GM23338 (cell line): ENCODE data around the gene BPIFB2. TPM values are rescaled to one million over a fixed set of nuclear protein-coding genes. Genes with fewer than 3 reads are reported as not detected.

Experiments used
- ATAC-seq: fragments of 200-7000 bp; cut with Tn5 transposase; 3 replicates; pipeline ENCODE4 v1.9.1; 2020
- DNase-seq: peaks from one replicate; pipeline ENCODE4 v3.0.0-alpha.2; 2015; ENCODE audit warnings: low spot score
- H2AFZ ChIP-seq: fragments of 200-600 bp; sonication (generic); 2 replicates; pipeline ENCODE4 v1.8.0; 2016; ENCODE audit warnings: antibody characterized with exemption, mild to moderate bottlenecking, moderate library complexity
- H3F3A ChIP-seq: fragments of 200-600 bp; sonication (generic); replicated peaks from 2 replicates; pipeline ENCODE4 v1.8.0; 2017; ENCODE audit warnings: antibody characterized with exemption, mixed run types, low read depth
- H3K27ac ChIP-seq: fragments of 200-600 bp; sonication (generic); 2 replicates; pipeline ENCODE4 v1.6.1; 2016; ENCODE audit warnings: low read depth
- H3K27me3 ChIP-seq: fragments of 200-600 bp; sonication (generic); 2 replicates; pipeline ENCODE4 v1.8.0; 2016; ENCODE audit warnings: mild to moderate bottlenecking, mixed run types, moderate library complexity; ENCODE audit not compliant: insufficient read depth
- H3K36me3 ChIP-seq: fragments of 200-600 bp; sonication (generic); 2 replicates; pipeline ENCODE4 v1.8.0; 2016; ENCODE audit warnings: mild to moderate bottlenecking; ENCODE audit not compliant: insufficient read depth
- H3K4me1 ChIP-seq: fragments of 200-600 bp; sonication (generic); 2 replicates; pipeline ENCODE4 v1.8.0; 2016; ENCODE audit warnings: mild to moderate bottlenecking, moderate library complexity; ENCODE audit not compliant: insufficient read depth
- H3K4me2 ChIP-seq: fragments of 200-600 bp; sonication (generic); 2 replicates; pipeline ENCODE4 v1.7.1; 2017; ENCODE audit warnings: mixed run types
- H3K4me3 ChIP-seq: fragments of 200-600 bp; sonication (generic); 2 replicates; pipeline ENCODE4 v1.6.1; 2016; ENCODE audit warnings: mixed run types
- H3K79me2 ChIP-seq: fragments of 200-600 bp; sonication (generic); replicated peaks from 2 replicates; pipeline ENCODE4 v1.8.0; 2017; ENCODE audit warnings: mild to moderate bottlenecking; ENCODE audit not compliant: insufficient read depth
- H3K9me2 ChIP-seq: fragments of 200-600 bp; sonication (generic); 2 replicates; pipeline ENCODE4 v1.8.0; 2017; ENCODE audit not compliant: insufficient read depth
- H4K20me1 ChIP-seq: fragments of 200-600 bp; sonication (generic); replicated peaks from 2 replicates; pipeline ENCODE4 v1.8.0; 2017; ENCODE audit warnings: mild to moderate bottlenecking; ENCODE audit not compliant: insufficient read depth
- H3K27ac Mint-ChIP-seq: 2 replicates; pipeline ENCODE4 v1.8.0; 2020; ENCODE audit warnings: inconsistent platforms, mild to moderate bottlenecking, moderate library complexity, mixed read lengths
- H3K27me3 Mint-ChIP-seq: 3 replicates; pipeline ENCODE4 v1.8.0; 2022; ENCODE audit warnings: low read depth, mild to moderate bottlenecking, moderate library complexity, mixed read lengths, inconsistent platforms; ENCODE audit not compliant: insufficient read depth, poor library complexity
- H3K36me3 Mint-ChIP-seq: 3 replicates; pipeline ENCODE4 v1.8.0; 2021; ENCODE audit warnings: low read depth, mild to moderate bottlenecking, inconsistent platforms, moderate library complexity, mixed read lengths
- H3K4me1 Mint-ChIP-seq: 3 replicates; pipeline ENCODE4 v1.8.0; 2020; ENCODE audit warnings: mild to moderate bottlenecking, inconsistent platforms, mixed read lengths
- H3K4me3 Mint-ChIP-seq: 3 replicates; pipeline ENCODE4 v1.8.0; 2021; ENCODE audit warnings: moderate library complexity, mild to moderate bottlenecking, inconsistent platforms, mixed read lengths
- H3K9me3 Mint-ChIP-seq: 3 replicates; pipeline ENCODE4 v1.8.0; 2020; ENCODE audit warnings: moderate library complexity, mild to moderate bottlenecking, inconsistent platforms, mixed read lengths
- CREB1 ChIP-seq: fragments of 250-450 bp; sonication (Bioruptor Pico); IDR thresholded peaks from 2 replicates; pipeline ENCODE4 v1.5.0; 2020; ENCODE audit warnings: low read depth, mild to moderate bottlenecking, moderate library complexity
- EZH2 ChIP-seq: fragments of 200-600 bp; sonication (generic); IDR thresholded peaks from one replicate; pipeline ENCODE4 v1.8.0; 2017; ENCODE audit warnings: antibody characterized with exemption, mild to moderate bottlenecking, low read depth; ENCODE audit not compliant: unreplicated experiment
- EZH2phosphoT487 ChIP-seq: fragments of 200-600 bp; sonication (generic); IDR thresholded peaks from one replicate; pipeline ENCODE4 v1.8.1; 2018; ENCODE audit warnings: antibody characterized with exemption; ENCODE audit not compliant: unreplicated experiment
- JUNB ChIP-seq: IDR thresholded peaks from one replicate; pipeline ENCODE4 v1.6.1; 2016; ENCODE audit warnings: antibody characterized with exemption; ENCODE audit not compliant: unreplicated experiment
- NANOG ChIP-seq: IDR thresholded peaks from 2 replicates; pipeline ENCODE4 v1.6.1; 2016; ENCODE audit warnings: antibody characterized with exemption, borderline replicate concordance
- POLR2AphosphoS5 ChIP-seq: IDR thresholded peaks from 2 replicates; pipeline ENCODE4 v1.6.1; 2016; ENCODE audit warnings: antibody characterized with exemption, low read depth
- STAT1 ChIP-seq: IDR thresholded peaks from one replicate; pipeline ENCODE4 v1.6.1; 2016; ENCODE audit warnings: antibody characterized with exemption; ENCODE audit not compliant: unreplicated experiment
- ZNF114 ChIP-seq: fragments of 250-450 bp; sonication (Bioruptor Pico); IDR thresholded peaks from 2 replicates; pipeline ENCODE4 v1.5.0; 2020; ENCODE audit warnings: mild to moderate bottlenecking, moderate library complexity
- ZNF331 ChIP-seq: fragments of 250-450 bp; sonication (Bioruptor Pico); IDR thresholded peaks from 2 replicates; pipeline ENCODE4 v1.5.0; 2020; ENCODE audit warnings: low read depth, mild to moderate bottlenecking, moderate library complexity
- polyA plus RNA-seq: library from polyadenylated mRNA; unstranded; fragments of >200 nt; fragmentation: Nextera tagmentation; extraction: Ambion mirVana; gene quantifications from 2 replicates; pipeline ENCODE4 v1.2.1, GENCODE V29; 2016
- total RNA-seq: library from RNA; depleted of rRNA; stranded (reverse); fragments of >200 nt; shearing (Covaris generic); gene quantifications from 2 replicates; pipeline ENCODE4 v1.2.3, GENCODE V29; 2014
- TF ChIP-seq, protein P1 (sequence below), 2 experiments: fragments of 200-600 bp in 1 of 2; sonication (generic) in 1 of 2; conservative IDR thresholded peaks; 2 replicates each; pipeline versions ENCODE4 v1.5.1 to v1.6.1; 2016 to 2017; ENCODE audit warnings: antibody characterized with exemption in 2 of 2, low read depth in 2 of 2, mild to moderate bottlenecking in 2 of 2, moderate library complexity in 1 of 2
- TF ChIP-seq, protein P2 (sequence below): IDR thresholded peaks from one replicate; pipeline ENCODE4 v1.6.1; 2018; ENCODE audit warnings: antibody characterized with exemption; ENCODE audit not compliant: unreplicated experiment
- TF ChIP-seq, protein P3 (sequence below): fragments of 250-450 bp; sonication (Bioruptor Pico); IDR thresholded peaks from 2 replicates; pipeline ENCODE4 v1.5.0; 2020; ENCODE audit warnings: mild to moderate bottlenecking, moderate library complexity
- TF ChIP-seq, protein P4 (sequence below): IDR thresholded peaks from 2 replicates; pipeline ENCODE4 v1.6.1; 2016; ENCODE audit warnings: antibody characterized with exemption

The BPIFB2 gene
- total and polyA plus RNA-seq, 2 experiments from 2014 or later: not detected

DNA sequence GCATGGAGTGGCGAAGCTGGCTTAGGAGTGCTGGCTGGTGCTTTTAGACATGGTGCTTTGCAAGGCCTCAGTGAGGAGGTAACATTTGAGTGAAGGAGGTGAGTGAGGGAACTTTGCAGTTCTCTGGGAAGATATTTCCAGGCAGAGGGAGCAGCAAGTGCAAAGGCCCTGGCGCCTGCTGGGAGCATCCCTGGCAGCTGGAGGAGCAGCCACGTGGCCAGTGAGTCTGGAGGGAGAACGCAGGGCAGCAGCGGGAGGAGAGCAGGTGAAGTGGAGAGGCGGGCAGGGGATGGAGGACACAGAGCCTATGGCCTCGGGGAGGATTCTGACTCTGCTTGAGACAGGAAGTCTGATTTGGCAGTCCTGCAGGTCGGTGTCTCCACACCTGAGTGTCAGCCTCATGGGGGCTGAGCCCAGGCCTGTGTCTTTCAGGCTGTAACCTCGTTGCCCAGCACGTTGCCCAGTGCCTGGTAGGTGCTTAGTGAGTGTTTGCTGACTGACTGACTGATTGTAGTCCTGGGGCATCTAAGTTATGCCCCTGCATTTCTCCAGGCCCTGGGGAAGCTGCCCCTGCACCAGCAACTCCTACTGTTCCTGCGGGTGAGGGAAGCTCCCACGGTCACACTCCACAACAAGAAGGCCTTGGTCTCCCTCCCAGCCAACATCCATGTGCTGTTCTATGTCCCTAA lies 60.9 kb downstream of the BPIFB2 start:
- no peaks in the 10 kb centered on the region for H3K4me1 Mint-ChIP-seq
- no peak overlapping the region for H3K27ac ChIP-seq
- ATAC-seq (no peak), DNase-seq (no peak)
- no peaks in the 10 kb centered on the region for H3K9me2 ChIP-seq
- H3F3A ChIP-seq: no peaks in the 10 kb centered on the region
- no peaks in the 10 kb centered on the region for H4K20me1 ChIP-seq
- H3K9me3 Mint-ChIP-seq: no peaks in the 10 kb centered on the region
- H3K4me3 ChIP-seq: no peak overlapping the region
- no peaks in the 10 kb centered on the region for H3K79me2 ChIP-seq
- no peak overlapping the region for H3K4me2 ChIP-seq
- H3K4me3 Mint-ChIP-seq: no peak overlapping the region
- peaks cover 8% of the 10 kb centered on the region for H3K27me3 Mint-ChIP-seq
- H3K36me3 Mint-ChIP-seq: no peaks in the 10 kb centered on the region; the same call in 2 of the 3 replicates
- no peaks in the 10 kb centered on the region for H3K4me1 ChIP-seq
- no peak for TF ChIP-seq JUNB
- no peak for TF ChIP-seq EZH2phosphoT487
- TF ChIP-seq STAT1: no peak
- no peak for TF ChIP-seq CREB1 (CRISPR knock-in tag)
- TF ChIP-seq, protein P1, sequence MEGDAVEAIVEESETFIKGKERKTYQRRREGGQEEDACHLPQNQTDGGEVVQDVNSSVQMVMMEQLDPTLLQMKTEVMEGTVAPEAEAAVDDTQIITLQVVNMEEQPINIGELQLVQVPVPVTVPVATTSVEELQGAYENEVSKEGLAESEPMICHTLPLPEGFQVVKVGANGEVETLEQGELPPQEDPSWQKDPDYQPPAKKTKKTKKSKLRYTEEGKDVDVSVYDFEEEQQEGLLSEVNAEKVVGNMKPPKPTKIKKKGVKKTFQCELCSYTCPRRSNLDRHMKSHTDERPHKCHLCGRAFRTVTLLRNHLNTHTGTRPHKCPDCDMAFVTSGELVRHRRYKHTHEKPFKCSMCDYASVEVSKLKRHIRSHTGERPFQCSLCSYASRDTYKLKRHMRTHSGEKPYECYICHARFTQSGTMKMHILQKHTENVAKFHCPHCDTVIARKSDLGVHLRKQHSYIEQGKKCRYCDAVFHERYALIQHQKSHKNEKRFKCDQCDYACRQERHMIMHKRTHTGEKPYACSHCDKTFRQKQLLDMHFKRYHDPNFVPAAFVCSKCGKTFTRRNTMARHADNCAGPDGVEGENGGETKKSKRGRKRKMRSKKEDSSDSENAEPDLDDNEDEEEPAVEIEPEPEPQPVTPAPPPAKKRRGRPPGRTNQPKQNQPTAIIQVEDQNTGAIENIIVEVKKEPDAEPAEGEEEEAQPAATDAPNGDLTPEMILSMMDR (conservative IDR thresholded peaks at IDR 0.05; ENCODE audit: low read depth in 2 of 2): no peak
- TF ChIP-seq ZNF331: no peak
- TF ChIP-seq, protein P2, sequence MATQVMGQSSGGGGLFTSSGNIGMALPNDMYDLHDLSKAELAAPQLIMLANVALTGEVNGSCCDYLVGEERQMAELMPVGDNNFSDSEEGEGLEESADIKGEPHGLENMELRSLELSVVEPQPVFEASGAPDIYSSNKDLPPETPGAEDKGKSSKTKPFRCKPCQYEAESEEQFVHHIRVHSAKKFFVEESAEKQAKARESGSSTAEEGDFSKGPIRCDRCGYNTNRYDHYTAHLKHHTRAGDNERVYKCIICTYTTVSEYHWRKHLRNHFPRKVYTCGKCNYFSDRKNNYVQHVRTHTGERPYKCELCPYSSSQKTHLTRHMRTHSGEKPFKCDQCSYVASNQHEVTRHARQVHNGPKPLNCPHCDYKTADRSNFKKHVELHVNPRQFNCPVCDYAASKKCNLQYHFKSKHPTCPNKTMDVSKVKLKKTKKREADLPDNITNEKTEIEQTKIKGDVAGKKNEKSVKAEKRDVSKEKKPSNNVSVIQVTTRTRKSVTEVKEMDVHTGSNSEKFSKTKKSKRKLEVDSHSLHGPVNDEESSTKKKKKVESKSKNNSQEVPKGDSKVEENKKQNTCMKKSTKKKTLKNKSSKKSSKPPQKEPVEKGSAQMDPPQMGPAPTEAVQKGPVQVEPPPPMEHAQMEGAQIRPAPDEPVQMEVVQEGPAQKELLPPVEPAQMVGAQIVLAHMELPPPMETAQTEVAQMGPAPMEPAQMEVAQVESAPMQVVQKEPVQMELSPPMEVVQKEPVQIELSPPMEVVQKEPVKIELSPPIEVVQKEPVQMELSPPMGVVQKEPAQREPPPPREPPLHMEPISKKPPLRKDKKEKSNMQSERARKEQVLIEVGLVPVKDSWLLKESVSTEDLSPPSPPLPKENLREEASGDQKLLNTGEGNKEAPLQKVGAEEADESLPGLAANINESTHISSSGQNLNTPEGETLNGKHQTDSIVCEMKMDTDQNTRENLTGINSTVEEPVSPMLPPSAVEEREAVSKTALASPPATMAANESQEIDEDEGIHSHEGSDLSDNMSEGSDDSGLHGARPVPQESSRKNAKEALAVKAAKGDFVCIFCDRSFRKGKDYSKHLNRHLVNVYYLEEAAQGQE: no peak
- TF ChIP-seq, protein P3, sequence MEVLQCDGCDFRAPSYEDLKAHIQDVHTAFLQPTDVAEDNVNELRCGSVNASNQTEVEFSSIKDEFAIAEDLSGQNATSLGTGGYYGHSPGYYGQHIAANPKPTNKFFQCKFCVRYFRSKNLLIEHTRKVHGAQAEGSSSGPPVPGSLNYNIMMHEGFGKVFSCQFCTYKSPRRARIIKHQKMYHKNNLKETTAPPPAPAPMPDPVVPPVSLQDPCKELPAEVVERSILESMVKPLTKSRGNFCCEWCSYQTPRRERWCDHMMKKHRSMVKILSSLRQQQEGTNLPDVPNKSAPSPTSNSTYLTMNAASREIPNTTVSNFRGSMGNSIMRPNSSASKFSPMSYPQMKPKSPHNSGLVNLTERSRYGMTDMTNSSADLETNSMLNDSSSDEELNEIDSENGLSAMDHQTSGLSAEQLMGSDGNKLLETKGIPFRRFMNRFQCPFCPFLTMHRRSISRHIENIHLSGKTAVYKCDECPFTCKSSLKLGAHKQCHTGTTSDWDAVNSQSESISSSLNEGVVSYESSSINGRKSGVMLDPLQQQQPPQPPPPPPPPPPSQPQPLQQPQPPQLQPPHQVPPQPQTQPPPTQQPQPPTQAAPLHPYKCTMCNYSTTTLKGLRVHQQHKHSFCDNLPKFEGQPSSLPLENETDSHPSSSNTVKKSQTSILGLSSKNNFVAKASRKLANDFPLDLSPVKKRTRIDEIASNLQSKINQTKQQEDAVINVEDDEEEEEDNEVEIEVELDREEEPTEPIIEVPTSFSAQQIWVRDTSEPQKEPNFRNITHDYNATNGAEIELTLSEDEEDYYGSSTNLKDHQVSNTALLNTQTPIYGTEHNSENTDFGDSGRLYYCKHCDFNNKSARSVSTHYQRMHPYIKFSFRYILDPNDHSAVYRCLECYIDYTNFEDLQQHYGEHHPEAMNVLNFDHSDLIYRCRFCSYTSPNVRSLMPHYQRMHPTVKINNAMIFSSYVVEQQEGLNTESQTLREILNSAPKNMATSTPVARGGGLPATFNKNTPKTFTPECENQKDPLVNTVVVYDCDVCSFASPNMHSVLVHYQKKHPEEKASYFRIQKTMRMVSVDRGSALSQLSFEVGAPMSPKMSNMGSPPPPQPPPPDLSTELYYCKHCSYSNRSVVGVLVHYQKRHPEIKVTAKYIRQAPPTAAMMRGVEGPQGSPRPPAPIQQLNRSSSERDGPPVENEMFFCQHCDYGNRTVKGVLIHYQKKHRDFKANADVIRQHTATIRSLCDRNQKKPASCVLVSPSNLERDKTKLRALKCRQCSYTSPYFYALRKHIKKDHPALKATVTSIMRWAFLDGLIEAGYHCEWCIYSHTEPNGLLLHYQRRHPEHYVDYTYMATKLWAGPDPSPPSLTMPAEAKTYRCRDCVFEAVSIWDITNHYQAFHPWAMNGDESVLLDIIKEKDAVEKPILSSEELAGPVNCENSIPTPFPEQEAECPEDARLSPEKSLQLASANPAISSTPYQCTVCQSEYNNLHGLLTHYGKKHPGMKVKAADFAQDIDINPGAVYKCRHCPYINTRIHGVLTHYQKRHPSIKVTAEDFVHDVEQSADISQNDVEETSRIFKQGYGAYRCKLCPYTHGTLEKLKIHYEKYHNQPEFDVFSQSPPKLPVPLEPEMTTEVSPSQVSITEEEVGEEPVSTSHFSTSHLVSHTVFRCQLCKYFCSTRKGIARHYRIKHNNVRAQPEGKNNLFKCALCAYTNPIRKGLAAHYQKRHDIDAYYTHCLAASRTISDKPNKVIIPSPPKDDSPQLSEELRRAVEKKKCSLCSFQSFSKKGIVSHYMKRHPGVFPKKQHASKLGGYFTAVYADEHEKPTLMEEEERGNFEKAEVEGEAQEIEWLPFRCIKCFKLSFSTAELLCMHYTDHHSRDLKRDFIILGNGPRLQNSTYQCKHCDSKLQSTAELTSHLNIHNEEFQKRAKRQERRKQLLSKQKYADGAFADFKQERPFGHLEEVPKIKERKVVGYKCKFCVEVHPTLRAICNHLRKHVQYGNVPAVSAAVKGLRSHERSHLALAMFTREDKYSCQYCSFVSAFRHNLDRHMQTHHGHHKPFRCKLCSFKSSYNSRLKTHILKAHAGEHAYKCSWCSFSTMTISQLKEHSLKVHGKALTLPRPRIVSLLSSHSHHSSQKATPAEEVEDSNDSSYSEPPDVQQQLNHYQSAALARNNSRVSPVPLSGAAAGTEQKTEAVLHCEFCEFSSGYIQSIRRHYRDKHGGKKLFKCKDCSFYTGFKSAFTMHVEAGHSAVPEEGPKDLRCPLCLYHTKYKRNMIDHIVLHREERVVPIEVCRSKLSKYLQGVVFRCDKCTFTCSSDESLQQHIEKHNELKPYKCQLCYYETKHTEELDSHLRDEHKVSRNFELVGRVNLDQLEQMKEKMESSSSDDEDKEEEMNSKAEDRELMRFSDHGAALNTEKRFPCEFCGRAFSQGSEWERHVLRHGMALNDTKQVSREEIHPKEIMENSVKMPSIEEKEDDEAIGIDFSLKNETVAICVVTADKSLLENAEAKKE: no peak
- no peak for TF ChIP-seq ZNF114 (CRISPR knock-in tag)
- no peak for TF ChIP-seq NANOG
- TF ChIP-seq EZH2: no peak
- no peak for TF ChIP-seq POLR2AphosphoS5
- TF ChIP-seq, protein P4, sequence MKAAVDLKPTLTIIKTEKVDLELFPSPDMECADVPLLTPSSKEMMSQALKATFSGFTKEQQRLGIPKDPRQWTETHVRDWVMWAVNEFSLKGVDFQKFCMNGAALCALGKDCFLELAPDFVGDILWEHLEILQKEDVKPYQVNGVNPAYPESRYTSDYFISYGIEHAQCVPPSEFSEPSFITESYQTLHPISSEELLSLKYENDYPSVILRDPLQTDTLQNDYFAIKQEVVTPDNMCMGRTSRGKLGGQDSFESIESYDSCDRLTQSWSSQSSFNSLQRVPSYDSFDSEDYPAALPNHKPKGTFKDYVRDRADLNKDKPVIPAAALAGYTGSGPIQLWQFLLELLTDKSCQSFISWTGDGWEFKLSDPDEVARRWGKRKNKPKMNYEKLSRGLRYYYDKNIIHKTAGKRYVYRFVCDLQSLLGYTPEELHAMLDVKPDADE: no peak
- no peaks in the 10 kb centered on the region for H3K27me3 ChIP-seq
- H3K27ac Mint-ChIP-seq: no peak overlapping the region
- H2AFZ ChIP-seq: no peak overlapping the region
- H3K36me3 ChIP-seq: no peaks in the 10 kb centered on the region
